Measurements from ENCODE around the gene DYNC2H1.

- TF ChIP-seq CTCF (IDR thresholded peaks at IDR 0.05): no peak
- TF ChIP-seq POLR2A (IDR thresholded peaks at IDR 0.05): no peak
- TF ChIP-seq EP300 (IDR thresholded peaks at IDR 0.05): no peak
- TF ChIP-seq POLR2AphosphoS5 (IDR thresholded peaks at IDR 0.05): no peak
Measured at GRCh38 chr11:103476874-103477273, 367.6 kb downstream of the DYNC2H1 start.
